K562 (cell line): ENCODE measurements around the gene SPEF1. TPM values are rescaled to one million over a fixed set of nuclear protein-coding genes. Genes with fewer than 3 reads are reported as not detected.
A peak's percentile ranks its signal among the peaks of the same experiment; 100 is the strongest.

Experiments
- C11orf30 ChIP-seq: fragments of 450-650 bp; IDR thresholded peaks from 2 replicates; pipeline ENCODE4 v1.6.1; 2016; ENCODE audit warnings: low read depth, mild to moderate bottlenecking
- CLOCK ChIP-seq: fragments of 250-450 bp; sonication (Bioruptor Pico); IDR thresholded peaks from 2 replicates; pipeline ENCODE4 v1.4.0; 2020; ENCODE audit warnings: mild to moderate bottlenecking, moderate library complexity, borderline replicate concordance
- CREM ChIP-seq: IDR thresholded peaks from 2 replicates; pipeline ENCODE4 v1.6.1; 2014; ENCODE audit warnings: antibody characterized with exemption, low read depth
- EGR1 ChIP-seq: fragments of 450-650 bp; conservative IDR thresholded peaks from 2 replicates; pipeline ENCODE4 v1.6.1; 2017; ENCODE audit warnings: mild to moderate bottlenecking
- KDM1A ChIP-seq, 2 experiments: fragments of 450-650 bp; IDR thresholded peaks; 2 replicates each; pipeline ENCODE4 v1.6.1; 2016; ENCODE audit warnings: mild to moderate bottlenecking in 2 of 2
- MAX ChIP-seq: sonication (generic); formaldehyde crosslinking; IDR thresholded peaks from 2 replicates; pipeline ENCODE4 v1.9.0; 2022; ENCODE audit warnings: mild to moderate bottlenecking, missing genetic modification reagents
- MYC ChIP-seq, 2 experiments: fragments of 250-450 bp in 1 of 2; sonication (Bioruptor Pico) in 1 of 2; IDR thresholded peaks; 2 replicates each; pipeline versions ENCODE4 v1.5.1 to v1.6.1; 2012 to 2021; ENCODE audit warnings: low read depth in 2 of 2, borderline replicate concordance in 1 of 2, improper control_type of control experiment in 1 of 2, low read length in 1 of 2, mild to moderate bottlenecking in 1 of 2, moderate library complexity in 1 of 2
- NFE2L1 ChIP-seq: fragments of 450-650 bp; IDR thresholded peaks from 2 replicates; pipeline ENCODE4 v1.6.1; 2016; ENCODE audit warnings: missing genetic modification characterization, low read depth, mild to moderate bottlenecking, missing compliant biosample characterization, moderate library complexity, borderline replicate concordance
- OTX1 ChIP-seq: fragments of 450-650 bp; formaldehyde crosslinking; IDR thresholded peaks from 2 replicates; pipeline ENCODE4 v1.4.0; 2022; ENCODE audit warnings: mild to moderate bottlenecking
- TOE1 ChIP-seq, 2 experiments: fragments of 450-650 bp in 1 of 2; sonication (generic) in 1 of 2; formaldehyde crosslinking in 1 of 2; IDR thresholded peaks; 2 replicates each; pipeline versions ENCODE4 v1.7.1 to v1.8.0; 2016 to 2022; ENCODE audit warnings: borderline replicate concordance in 2 of 2, mild to moderate bottlenecking in 2 of 2, antibody characterized with exemption in 1 of 2, inconsistent platforms in 1 of 2, low read depth in 1 of 2, missing genetic modification reagents in 1 of 2, moderate library complexity in 1 of 2
- VEZF1 ChIP-seq: fragments of 200-800 bp; sonication (Bioruptor generic); IDR thresholded peaks from 2 replicates; pipeline ENCODE4 v1.6.1; 2017; ENCODE audit warnings: missing genetic modification characterization, missing compliant biosample characterization
- XRCC4 ChIP-seq: IDR thresholded peaks from one replicate; pipeline ENCODE4 v1.6.1; 2011; ENCODE audit not compliant: insufficient read depth, insufficient read length; ENCODE audit errors: extremely low read depth
- ZC3H8 ChIP-seq: fragments of 450-650 bp; IDR thresholded peaks from 2 replicates; pipeline ENCODE4 v1.6.1; 2017
- ZNF324 ChIP-seq: fragments of 250-450 bp; sonication (Bioruptor Pico); IDR thresholded peaks from 2 replicates; pipeline ENCODE4 v1.4.0; 2020; ENCODE audit warnings: mild to moderate bottlenecking
- ZNF639 ChIP-seq, 2 experiments: fragments of 200-800 bp in 1 of 2; sonication (Bioruptor generic) in 1 of 2; sonication (generic) in 1 of 2; formaldehyde crosslinking in 1 of 2; IDR thresholded peaks in 1 of 2; conservative IDR thresholded peaks in 1 of 2; 2 replicates each; pipeline versions ENCODE4 v1.5.0 to v1.6.1; 2016 to 2020; ENCODE audit warnings: missing compliant biosample characterization in 1 of 2, missing genetic modification characterization in 1 of 2, missing genetic modification reagents in 1 of 2
- ZNF655 ChIP-seq: fragments of 250-450 bp; sonication (Bioruptor Pico); IDR thresholded peaks from 2 replicates; pipeline ENCODE4 v1.5.0; 2021
- ZNF764 ChIP-seq: fragments of 250-450 bp; sonication (Bioruptor Pico); IDR thresholded peaks from 2 replicates; pipeline ENCODE4 v1.4.0; 2020; ENCODE audit warnings: low read depth, mild to moderate bottlenecking, moderate library complexity
- ZSCAN29 ChIP-seq: fragments of 450-650 bp; IDR thresholded peaks from 2 replicates; pipeline ENCODE4 v1.6.1; 2017
- polyA plus RNA-seq, 8 experiments: library from polyadenylated mRNA; depleted of rRNA in 4 of 8; stranded (reverse) in 5 of 8; unstranded in 3 of 8; fragments of >200 nt; fragmentation: Nextera tagmentation in 2 of 8; fragmentation: Illumina TruSeq in 1 of 8; extraction: Ambion mirVana in 2 of 8; extraction: Trizol in 1 of 8; gene quantifications; 2 replicates each; pipeline versions ENCODE4 v1.2.1 to v1.2.3, GENCODE V29; 2011 to 2014; ENCODE audit warnings: inconsistent platforms in 1 of 8, missing spikeins in 1 of 8
- total RNA-seq, 7 experiments: library from RNA; depleted of rRNA in 6 of 7; stranded (reverse); fragments of >200 nt in 6 of 7; fragmentation: Illumina TruSeq in 2 of 7; extraction: Trizol in 2 of 7; gene quantifications; 2 replicates each; pipeline versions ENCODE4 v1.2.1 to v1.2.3, GENCODE V29; 2011 to 2021; ENCODE audit warnings: low replicate concordance in 1 of 7

The SPEF1 gene
- total and polyA plus RNA-seq, 9 of the 15 experiments (the other 6 are each of a cell fraction or from before 2014, with no cell fraction given), result not detected

- TF ChIP-seq ZNF639 (CRISPR knock-in tag; conservative IDR thresholded peaks at IDR 0.05 in 1 of 2, IDR thresholded peaks at IDR 0.05 in 1 of 2) (no peak), CREM (no peak; the same call in 1 of the 2 replicates), ZNF324 (CRISPR knock-in tag) (no peak), ZC3H8 (no peak), CLOCK (CRISPR knock-in tag) (peak; percentile 90; the same call in 1 of the 2 replicates), NFE2L1 (tag) (no peak), C11orf30 (no peak), ZNF655 (CRISPR knock-in tag) (no peak), KDM1A (IDR thresholded peaks at IDR 0.05) (0 out of 4 replicates have a peak, but pooled peaks of 1 of the 2 experiments have one; percentile 5), ZNF764 (CRISPR knock-in tag) (no peak), TOE1 (IDR thresholded peaks at IDR 0.05; ENCODE audit: borderline replicate concordance) (0 out of 2 replicates have a peak, but pooled peaks have one; percentile 28), TOE1 (CRISPR knock-in tag; IDR thresholded peaks at IDR 0.05; ENCODE audit: borderline replicate concordance, low read depth) (no peak), OTX1 (CRISPR knock-in tag) (no peak), VEZF1 (CRISPR knock-in tag) (peak; percentile 86), MYC (IDR thresholded peaks at IDR 0.05; ENCODE audit: low read depth, low read length) (peak; percentile 64; the same call in 1 of the 2 replicates), MYC (CRISPR knock-in tag; IDR thresholded peaks at IDR 0.05; ENCODE audit: borderline replicate concordance, low read depth) (no peak), XRCC4 (no peak), ZSCAN29 (no peak), EGR1 (no peak), MAX (CRISPR knock-in tag) (peak; percentile 90)
Observed at GRCh38 chr20:3811467-3812258, 30.4 kb upstream of the SPEF1 start (continued).
